ENCODE data around the gene ATF7IP2. TPM values are rescaled to one million over a fixed set of nuclear protein-coding genes. Genes with fewer than 3 reads are reported as not detected.
"Not testable (repeated sequence)": the region's sequence is repeated elsewhere in the genome, so short reads cannot be mapped to it uniquely, and the experiment has no call there.

Gene ATF7IP2
- total and polyA plus RNA-seq, 7 donors = 3.7 to 22.0 (median 13.3) TPM

DNA sequence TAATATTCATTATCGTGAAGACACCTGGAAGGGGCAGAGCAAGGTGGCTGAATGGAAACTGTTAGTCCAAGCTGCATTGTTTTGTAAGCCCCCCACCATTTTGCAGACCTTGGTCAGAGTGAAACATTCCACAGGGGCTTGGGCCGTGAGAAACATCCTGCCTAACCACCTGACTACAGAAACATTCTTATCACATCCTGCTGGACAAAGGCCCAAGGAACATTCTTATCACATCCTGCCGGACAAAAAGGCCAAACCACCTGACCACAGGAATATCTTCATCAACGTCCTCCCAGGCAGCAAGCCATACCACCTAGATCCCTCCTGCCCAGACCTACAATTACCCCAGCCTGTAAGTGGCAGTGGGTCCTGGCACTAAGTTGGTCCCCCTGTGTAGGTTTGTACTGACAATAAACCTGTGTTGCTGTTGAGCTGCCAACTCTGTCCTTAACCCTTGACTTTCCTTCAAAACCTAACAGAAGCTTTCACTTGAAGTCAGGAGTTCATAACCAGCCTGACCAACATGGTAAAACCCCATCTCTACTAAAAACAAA is 19.6 kb downstream of the ATF7IP2 start:
- no peaks in the 10 kb centered on the region for H3K27me3 ChIP-seq
- TF ChIP-seq POLR2A (IDR thresholded peaks at IDR 0.05) = no peak
- TF ChIP-seq CTCF (IDR thresholded peaks at IDR 0.05) = no peak
- TF ChIP-seq EP300 (IDR thresholded peaks at IDR 0.05) = no peak
- TF ChIP-seq POLR2AphosphoS5 (IDR thresholded peaks at IDR 0.05) = no peak
- intact Hi-C loops (cut with DNase I) = no loop called here
- H3K4me3 ChIP-seq = no peak overlapping the region
- H3K27ac ChIP-seq = no peak overlapping the region
- 75 to 78% methylated on average over 4 of the region's 4 CpGs for WGBS, 2 donors
- no peaks in the 10 kb centered on the region for H3K4me1 ChIP-seq
- H3K36me3 ChIP-seq = peaks cover 0 to 3% (median 0%) of the 10 kb centered on the region in 4 donors
- no peak for DNase-seq
- peaks cover 4 to 24% (median 16%) of the 10 kb centered on the region in 4 donors for H3K9me3 ChIP-seq

GRCh38 chr16:10408824-10409381 is 23.0 kb downstream of the ATF7IP2 start:
- no peak for DNase-seq
- intact Hi-C loops (cut with DNase I) = no loop called here
- H3K36me3 ChIP-seq = no peaks in the 10 kb centered on the region
- H3K4me3 ChIP-seq = no peak overlapping the region
- no peak overlapping the region for H3K27ac ChIP-seq
- no peak for TF ChIP-seq CTCF (IDR thresholded peaks at IDR 0.05)
- TF ChIP-seq POLR2AphosphoS5 (IDR thresholded peaks at IDR 0.05) = no peak
- TF ChIP-seq POLR2A (IDR thresholded peaks at IDR 0.05) = no peak
- no peak for TF ChIP-seq EP300 (IDR thresholded peaks at IDR 0.05)
- H3K27me3 ChIP-seq = no peaks in the 10 kb centered on the region
- 90 to 96% methylated on average over 8 of the region's 8 CpGs for WGBS, 2 donors
- peaks cover 4 to 24% (median 18%) of the 10 kb centered on the region in 4 donors for H3K9me3 ChIP-seq
- no peaks in the 10 kb centered on the region for H3K4me1 ChIP-seq

- DNase-seq; H3K4me1 ChIP-seq; H3K27me3 ChIP-seq; intact Hi-C loops (cut with DNase I); H3K27ac ChIP-seq; H3K4me3 ChIP-seq; H3K36me3 ChIP-seq: not testable (repeated sequence)
- H3K9me3 ChIP-seq = peaks cover 4 to 24% (median 17%) of the 10 kb centered on the region in 4 donors
Measured at GRCh38 chr16:10409713-10410112, 23.9 kb downstream of the ATF7IP2 start.

GRCh38 chr16:10410469-10410868 is 24.6 kb downstream of the ATF7IP2 start:
- TF ChIP-seq EP300 (IDR thresholded peaks at IDR 0.05) = no peak
- no peak for TF ChIP-seq CTCF (IDR thresholded peaks at IDR 0.05)
- TF ChIP-seq POLR2AphosphoS5 (IDR thresholded peaks at IDR 0.05) = no peak
- no peak for TF ChIP-seq POLR2A (IDR thresholded peaks at IDR 0.05)
- H3K9me3 ChIP-seq = peaks cover 4 to 24% (median 18%) of the 10 kb centered on the region in 4 donors
- no peaks in the 10 kb centered on the region for H3K4me1 ChIP-seq
- intact Hi-C loops (cut with DNase I) = no loop called here
- H3K27ac ChIP-seq = no peak overlapping the region
- H3K27me3 ChIP-seq = no peaks in the 10 kb centered on the region
- no peak for DNase-seq
- WGBS, 2 donors = 85 to 87% methylated on average over 2 of the region's 2 CpGs
- no peaks in the 10 kb centered on the region for H3K36me3 ChIP-seq
- H3K4me3 ChIP-seq = no peak overlapping the region

GRCh38 chr16:10412935-10413601 is 27.2 kb downstream of the ATF7IP2 start:
- DNase-seq = no peak
- H3K4me1 ChIP-seq = no peaks in the 10 kb centered on the region
- H3K27ac ChIP-seq = no peak overlapping the region
- TF ChIP-seq POLR2A (IDR thresholded peaks at IDR 0.05) = no peak
- TF ChIP-seq EP300 (IDR thresholded peaks at IDR 0.05) = no peak
- TF ChIP-seq CTCF (IDR thresholded peaks at IDR 0.05) = no peak
- TF ChIP-seq POLR2AphosphoS5 (IDR thresholded peaks at IDR 0.05) = no peak
- no peaks in the 10 kb centered on the region for H3K27me3 ChIP-seq
- intact Hi-C loops (cut with DNase I) = no loop called here
- WGBS, 2 donors = 93 to 95% methylated on average over 5 of the region's 5 CpGs
- no peak overlapping the region for H3K4me3 ChIP-seq
- no peaks in the 10 kb centered on the region for H3K36me3 ChIP-seq
- peaks cover 6 to 21% (median 19%) of the 10 kb centered on the region in 4 donors for H3K9me3 ChIP-seq

- WGBS, 2 donors = 94 to 97% methylated on average over 6 of the region's 6 CpGs
- DNase-seq; H3K27me3 ChIP-seq; H3K36me3 ChIP-seq; H3K4me1 ChIP-seq; H3K4me3 ChIP-seq; H3K27ac ChIP-seq; intact Hi-C loops (cut with DNase I): not testable (repeated sequence)
- peaks cover 0 to 12% (median 6%) of the 10 kb centered on the region in 4 donors for H3K9me3 ChIP-seq
Measured at GRCh38 chr16:10418204-10418603, 32.3 kb downstream of the ATF7IP2 start.

Data from sigmoid colon (tissue), 7 donors.